Neural crest cell (in vitro differentiated cells): ENCODE results near the gene HEXD. TPM values are rescaled to one million over a fixed set of nuclear protein-coding genes. Genes with fewer than 3 reads are reported as not detected.
"Not testable (repeated sequence)": the region's sequence is repeated elsewhere in the genome, so short reads cannot be mapped to it uniquely, and the experiment has no call there.

Source experiments
- DNase-seq: peaks from one replicate; pipeline ENCODE4 v3.0.0; 2021; ENCODE audit warnings: low read depth, mixed read lengths, low spot score
- H3K27ac Mint-ChIP-seq: one replicate; pipeline ENCODE4 v1.8.0; 2021; ENCODE audit warnings: mild to moderate bottlenecking, mixed read lengths; ENCODE audit not compliant: unreplicated experiment
- H3K27me3 Mint-ChIP-seq: 2 replicates; pipeline ENCODE4 v1.8.0; 2021; ENCODE audit warnings: low read depth, mild to moderate bottlenecking, mixed read lengths
- H3K36me3 Mint-ChIP-seq: 2 replicates; pipeline ENCODE4 v1.8.0; 2021; ENCODE audit warnings: low read depth, mild to moderate bottlenecking, mixed read lengths
- H3K4me1 Mint-ChIP-seq: 2 replicates; pipeline ENCODE4 v1.8.0; 2021; ENCODE audit warnings: mixed read lengths
- H3K4me3 Mint-ChIP-seq: one replicate; pipeline ENCODE4 v1.8.0; 2021; ENCODE audit warnings: mild to moderate bottlenecking, mixed read lengths
- H3K9me3 Mint-ChIP-seq: 2 replicates; pipeline ENCODE4 v1.8.0; 2021; ENCODE audit warnings: mixed read lengths
- CTCF ChIP-seq: fragments of 200-600 bp; sonication (generic); conservative IDR thresholded peaks from 2 replicates; pipeline ENCODE4 v1.5.0; 2021; ENCODE audit warnings: antibody characterized with exemption, mild to moderate bottlenecking
- total RNA-seq: library from RNA; stranded (reverse); gene quantifications from 2 replicates; pipeline ENCODE4 v1.2.1, GENCODE V29; 2021

The HEXD gene
- total RNA-seq, 1 donor from 2014 or later = 48.5 TPM

DNA sequence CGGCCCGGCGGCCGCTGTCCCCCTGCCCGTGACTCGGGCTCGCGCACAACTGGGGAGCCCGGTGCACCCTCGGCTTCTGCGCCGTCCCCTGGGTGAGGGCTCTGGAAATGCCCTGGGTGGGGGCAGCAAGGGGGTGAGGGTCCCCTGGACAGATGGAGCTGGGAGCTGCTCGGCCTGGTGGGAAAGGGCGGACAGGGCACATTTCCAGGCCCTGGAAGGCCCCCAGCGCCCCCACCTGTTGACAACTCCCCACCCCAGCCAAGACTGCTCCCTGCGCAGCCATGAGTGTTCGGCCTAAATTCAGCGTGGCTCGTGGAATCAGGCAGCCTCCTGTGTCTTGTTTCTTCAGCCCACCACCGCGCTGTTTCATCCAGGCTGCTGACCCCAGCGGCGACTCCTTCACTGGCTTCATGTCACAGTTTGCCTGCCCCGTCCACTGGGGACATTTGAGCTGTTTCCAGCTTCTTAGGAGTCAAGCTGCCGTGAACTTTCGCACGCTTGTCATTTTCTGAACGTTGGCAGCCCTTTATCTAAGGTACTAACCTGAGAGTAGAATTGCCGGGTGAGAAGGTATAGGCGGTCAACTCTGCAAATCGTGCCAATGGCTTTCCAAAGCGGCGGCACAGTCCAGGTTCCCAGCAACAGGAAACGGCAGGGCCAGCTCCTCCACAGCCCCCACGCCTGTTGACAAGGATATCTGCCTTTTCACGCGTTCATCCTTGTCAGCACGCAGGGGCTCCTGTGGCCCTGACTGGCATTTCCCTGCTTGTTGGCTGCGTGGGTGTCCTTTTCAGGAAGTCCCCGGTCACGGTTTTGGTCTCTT is 45.7 kb upstream of the HEXD start:
- Mint-ChIP-seq H3K27me3 (peaks cover 38% of the 10 kb centered on the region), H3K4me1 (peaks cover 25% of the 10 kb centered on the region), H3K9me3 (peaks cover 3% of the 10 kb centered on the region), H3K27ac (no peak overlapping the region), H3K4me3 (peak overlapping the region; percentile 47), H3K36me3 (no peaks in the 10 kb centered on the region)
- TF ChIP-seq CTCF = no peak
- DNase-seq = no peak

- peaks cover 19% of the 10 kb centered on the region for H3K4me1 Mint-ChIP-seq
- not testable (repeated sequence) for H3K9me3 Mint-ChIP-seq, DNase-seq, H3K27ac Mint-ChIP-seq, H3K36me3 Mint-ChIP-seq
- peak overlapping the region; percentile 47 for H3K4me3 Mint-ChIP-seq
- peaks cover 36% of the 10 kb centered on the region for H3K27me3 Mint-ChIP-seq
Measured at GRCh38 chr17:82373072-82373452, 45.1 kb upstream of the HEXD start.

GRCh38 chr17:82373731-82374625 is 44.2 kb upstream of the HEXD start:
- no peak for TF ChIP-seq CTCF
- peaks cover 37% of the 10 kb centered on the region for H3K27me3 Mint-ChIP-seq
- peaks cover 17% of the 10 kb centered on the region for H3K4me1 Mint-ChIP-seq

DNA sequence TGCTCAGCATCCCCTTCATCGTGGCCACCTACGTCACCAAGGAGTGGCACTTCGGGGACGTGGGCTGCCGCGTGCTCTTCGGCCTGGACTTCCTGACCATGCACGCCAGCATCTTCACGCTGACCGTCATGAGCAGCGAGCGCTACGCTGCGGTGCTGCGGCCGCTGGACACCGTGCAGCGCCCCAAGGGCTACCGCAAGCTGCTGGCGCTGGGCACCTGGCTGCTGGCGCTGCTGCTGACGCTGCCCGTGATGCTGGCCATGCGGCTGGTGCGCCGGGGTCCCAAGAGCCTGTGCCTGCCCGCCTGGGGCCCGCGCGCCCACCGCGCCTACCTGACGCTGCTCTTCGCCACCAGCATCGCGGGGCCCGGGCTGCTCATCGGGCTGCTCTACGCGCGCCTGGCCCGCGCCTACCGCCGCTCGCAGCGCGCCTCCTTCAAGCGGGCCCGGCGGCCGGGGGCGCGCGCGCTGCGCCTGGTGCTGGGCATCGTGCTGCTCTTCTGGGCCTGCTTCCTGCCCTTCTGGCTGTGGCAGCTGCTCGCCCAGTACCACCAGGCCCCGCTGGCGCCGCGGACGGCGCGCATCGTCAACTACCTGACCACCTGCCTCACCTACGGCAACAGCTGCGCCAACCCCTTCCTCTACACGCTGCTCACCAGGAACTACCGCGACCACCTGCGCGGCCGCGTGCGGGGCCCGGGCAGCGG is 43.4 kb upstream of the HEXD start:
- no peak for DNase-seq
- Mint-ChIP-seq H3K27ac (no peak overlapping the region), H3K36me3 (no peaks in the 10 kb centered on the region), H3K4me1 (peaks cover 17% of the 10 kb centered on the region), H3K4me3 (no peak overlapping the region), H3K27me3 (peaks cover 32% of the 10 kb centered on the region), H3K9me3 (no peaks in the 10 kb centered on the region)
- TF ChIP-seq CTCF = no peak

More at GRCh38 chr17:82373731-82374625, 44.2 kb upstream of the HEXD start:
- no peak for DNase-seq
- no peak overlapping the region for H3K27ac Mint-ChIP-seq
- peak overlapping the region; percentile 2 for H3K4me3 Mint-ChIP-seq
- no peaks in the 10 kb centered on the region for H3K9me3 Mint-ChIP-seq
- no peaks in the 10 kb centered on the region for H3K36me3 Mint-ChIP-seq

DNA sequence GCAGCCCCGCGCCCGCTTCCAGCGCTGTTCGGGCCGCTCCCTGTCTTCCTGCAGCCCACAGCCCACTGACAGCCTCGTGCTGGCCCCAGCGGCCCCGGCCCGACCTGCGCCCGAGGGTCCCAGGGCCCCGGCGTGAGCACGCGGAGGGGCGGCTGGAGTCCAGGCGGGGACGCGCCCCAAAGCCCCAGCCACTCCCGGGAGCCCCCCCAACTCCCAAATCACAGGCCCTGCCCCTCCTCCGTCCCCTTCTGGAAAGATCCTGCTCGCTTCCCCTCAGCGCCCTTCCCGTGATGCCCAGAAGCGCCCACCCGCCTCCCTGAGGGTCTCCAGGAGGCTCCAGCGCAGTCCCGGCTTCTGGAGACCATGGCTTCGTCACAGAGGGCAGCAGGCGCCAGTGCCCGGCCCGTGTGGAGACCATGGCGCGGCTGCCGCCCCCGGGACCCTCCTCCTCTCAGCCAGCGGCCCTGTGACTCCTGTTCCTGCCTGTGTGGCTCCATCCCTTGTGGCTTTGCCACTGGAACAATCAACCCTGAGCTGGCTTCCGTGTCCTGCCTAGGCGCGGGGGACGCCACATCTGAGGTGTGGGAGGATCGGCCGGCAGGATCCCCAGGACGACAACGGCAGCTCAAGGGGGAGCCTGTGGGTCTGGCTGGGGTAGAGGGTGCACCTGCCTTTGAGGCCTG is 42.6 kb upstream of the HEXD start:
- DNase-seq = no peak
- H3K4me3 Mint-ChIP-seq = no peak overlapping the region
- no peak overlapping the region for H3K27ac Mint-ChIP-seq
- no peaks in the 10 kb centered on the region for H3K36me3 Mint-ChIP-seq
- TF ChIP-seq CTCF = no peak
- peaks cover 32% of the 10 kb centered on the region for H3K27me3 Mint-ChIP-seq
- peaks cover 22% of the 10 kb centered on the region for H3K4me1 Mint-ChIP-seq
- no peaks in the 10 kb centered on the region for H3K9me3 Mint-ChIP-seq
